K562 (cell line): ENCODE measurements around the gene CEACAM8. TPM values are rescaled to one million over a fixed set of nuclear protein-coding genes. Genes with fewer than 3 reads are reported as not detected.

Source experiments
- ATAC-seq: fragments of 200-7000 bp; cut with Tn5 transposase; 3 replicates; pipeline ENCODE4 v1.9.1; 2020; ENCODE audit warnings: moderate library complexity
- BruUV-seq: library from RNA; stranded (reverse); fragments of 400-500 nt; replicated peaks from 2 replicates; lab custom pipeline; 2021; lab: Mats Ljungman, UMichigan
- CTCF ChIA-PET: fragments of 300-600 bp; formaldehyde crosslinking; extraction: SDS; loops from one replicate; lab custom pipeline; 2021; ENCODE audit warnings: low intra/inter-chr PET ratio; lab: Yijun Ruan, JAX
- POLR2A ChIA-PET: fragments of 300-600, 350-650 bp; sonication (Branson Sonifier 250); formaldehyde crosslinking; extraction: SDS; loops from one replicate; lab custom pipeline; 2021; ENCODE audit warnings: antibody characterized with exemption, inconsistent platforms; lab: Yijun Ruan, JAX
- DNase-seq, 4 experiments: peaks; one replicate each; pipeline versions ENCODE4 v3.0.0 to v3.0.0-alpha.2; 2011 to 2018; ENCODE audit warnings: low spot score in 3 of 4, mixed read lengths in 3 of 4; ENCODE audit errors: extremely low read depth in 1 of 4
- FAIRE-seq: peaks from 2 replicates; lab custom pipeline; 2011; peaks lifted over from hg19 to GRCh38; lab: Jason Lieb, UNC
- H2AFZ ChIP-seq: 2 replicates; pipeline ENCODE4 v1.6.0; 2011; ENCODE audit warnings: low read depth, low read length, control low read depth, inconsistent platforms
- H3K27ac ChIP-seq: fragments of 200-600 bp; 3 replicates; pipeline ENCODE4 v1.8.0; 2011; ENCODE audit warnings: low read depth, mild to moderate bottlenecking, control low read depth, inconsistent platforms, low read length, moderate library complexity, mixed read lengths; ENCODE audit errors: extremely low read depth
- H3K27me3 ChIP-seq, 2 experiments: fragments of 300-600 bp in 1 of 2; 2 replicates in 1 of 2; 3 replicates in 1 of 2; pipeline versions ENCODE4 v1.6.0 to v1.8.0; 2011; ENCODE audit warnings: inconsistent platforms in 2 of 2, low read length in 2 of 2, mild to moderate bottlenecking in 1 of 2, mixed read lengths in 1 of 2, moderate library complexity in 1 of 2; ENCODE audit not compliant: control insufficient read depth in 2 of 2, insufficient read depth in 2 of 2
- H3K36me3 ChIP-seq: fragments of 300-600 bp; 3 replicates; pipeline ENCODE4 v1.8.0; 2011; ENCODE audit warnings: mild to moderate bottlenecking, low read length, inconsistent platforms; ENCODE audit not compliant: control insufficient read depth, insufficient read depth
- H3K4me1 ChIP-seq, 2 experiments: fragments of 200-600 bp in 1 of 2; replicated peaks in 1 of 2; 2 replicates in 1 of 2; 3 replicates in 1 of 2; pipeline versions ENCODE4 v1.5.1 to v1.8.0; 2011; ENCODE audit warnings: inconsistent platforms in 2 of 2, low read length in 2 of 2, mild to moderate bottlenecking in 1 of 2, mixed read lengths in 1 of 2, moderate library complexity in 1 of 2; ENCODE audit not compliant: control insufficient read depth in 2 of 2, insufficient read depth in 2 of 2
- H3K4me2 ChIP-seq: 2 replicates; pipeline ENCODE4 v1.6.1; 2011; ENCODE audit warnings: low read length, control low read depth, inconsistent platforms, mixed read lengths; ENCODE audit not compliant: insufficient read depth
- H3K4me3 ChIP-seq: fragments of 200-600 bp; sonication (generic), shearing (Covaris generic); 2 replicates; pipeline ENCODE4 v1.5.1; 2016; ENCODE audit warnings: control low read depth, inconsistent platforms
- H3K79me2 ChIP-seq: fragments of 200-600 bp; 3 replicates; pipeline ENCODE4 v1.8.0; 2011; ENCODE audit warnings: low read length, inconsistent platforms; ENCODE audit not compliant: control insufficient read depth, insufficient read depth
- H3K9ac ChIP-seq, 2 experiments: 2 replicates each; pipeline versions ENCODE4 v1.6.0 to v1.6.1; 2011; ENCODE audit warnings: low read depth in 2 of 2, low read length in 2 of 2, control low read depth in 1 of 2, inconsistent platforms in 1 of 2, mild to moderate bottlenecking in 1 of 2, mixed read lengths in 1 of 2; ENCODE audit not compliant: insufficient read depth in 1 of 2
- H3K9me1 ChIP-seq: one replicate; pipeline ENCODE4 v1.6.0; 2011; ENCODE audit warnings: inconsistent platforms, mild to moderate bottlenecking, low read length, moderate library complexity; ENCODE audit not compliant: control insufficient read depth, insufficient read depth
- H3K9me3 ChIP-seq: replicated peaks from 2 replicates; pipeline ENCODE4 v1.5.1; 2011; ENCODE audit warnings: low read depth, low read length, inconsistent platforms; ENCODE audit not compliant: control insufficient read depth, insufficient read depth
- H4K20me1 ChIP-seq: replicated peaks from 2 replicates; pipeline ENCODE4 v1.6.1; 2011; ENCODE audit warnings: low read length, inconsistent platforms, mixed read lengths; ENCODE audit not compliant: control insufficient read depth, insufficient read depth
- ARID3B ChIP-seq: fragments of 250-450 bp; sonication (Bioruptor Pico); IDR thresholded peaks from 2 replicates; pipeline ENCODE4 v1.4.0; 2020; ENCODE audit warnings: borderline replicate concordance
- CTCF ChIP-seq, 3 experiments: IDR thresholded peaks in 2 of 3; conservative IDR thresholded peaks in 1 of 3; 2 replicates each; pipeline ENCODE4 v1.5.1; 2011 to 2012; ENCODE audit warnings: low read length in 3 of 3, mild to moderate bottlenecking in 3 of 3, control low read depth in 2 of 3, improper control_type of control experiment in 1 of 3, inconsistent platforms in 1 of 3, low read depth in 1 of 3, mixed read lengths in 1 of 3, moderate library complexity in 1 of 3; ENCODE audit not compliant: insufficient read depth in 2 of 3
- PRMT5 ChIP-seq: sonication (generic); formaldehyde crosslinking; IDR thresholded peaks from 2 replicates; pipeline ENCODE4 v1.5.0; 2020; ENCODE audit warnings: missing genetic modification reagents
- SIN3B ChIP-seq: fragments of 450-650 bp; IDR thresholded peaks from 2 replicates; pipeline ENCODE4 v1.6.1; 2017; ENCODE audit warnings: low read depth, mild to moderate bottlenecking, moderate library complexity
- SUPT5H ChIP-seq: fragments of 450-650 bp; IDR thresholded peaks from 2 replicates; pipeline ENCODE4 v1.6.1; 2016
- YY1 ChIP-seq, 3 experiments: IDR thresholded peaks; 2 replicates each; pipeline ENCODE4 v1.6.1; 2011; ENCODE audit warnings: low read length in 2 of 3, mild to moderate bottlenecking in 2 of 3, moderate library complexity in 2 of 3, borderline replicate concordance in 1 of 3, control low read depth in 1 of 3, low read depth in 1 of 3; ENCODE audit not compliant: insufficient read depth in 3 of 3, insufficient replicate concordance in 2 of 3, control insufficient read depth in 1 of 3, insufficient read length in 1 of 3; ENCODE audit errors: extremely low read depth in 1 of 3
- WGBS: fragments of 100-300 bp; shearing (Covaris generic); methylation state at CpG from one replicate; pipeline ENCODE4 v1.1.6; 2016; ENCODE audit warnings: low coverage, mixed read lengths; ENCODE audit not compliant: insufficient coverage; ENCODE audit errors: missing lambda C conversion rate; 5-methylcytosine and 5-hydroxymethylcytosine counted together
- in situ Hi-C: fragments of 300-500 bp; cut with MboI; formaldehyde crosslinking; loops from 4 replicates; pipeline ENCODE4 v1.15.0; 2018; ENCODE audit warnings: inconsistent platforms, mixed read lengths
- intact Hi-C: fragments of 100-400 bp; cut with micrococcal nuclease; formaldehyde crosslinking; loops from 2 replicates; pipeline ENCODE4 v1.14.2; 2022
- polyA plus RNA-seq, 8 experiments: library from polyadenylated mRNA; depleted of rRNA in 4 of 8; stranded (reverse) in 5 of 8; unstranded in 3 of 8; fragments of >200 nt; fragmentation: Nextera tagmentation in 2 of 8; fragmentation: Illumina TruSeq in 1 of 8; extraction: Ambion mirVana in 2 of 8; extraction: Trizol in 1 of 8; gene quantifications; 2 replicates each; pipeline versions ENCODE4 v1.2.1 to v1.2.3, GENCODE V29; 2011 to 2014; ENCODE audit warnings: inconsistent platforms in 1 of 8, missing spikeins in 1 of 8
- total RNA-seq, 7 experiments: library from RNA; depleted of rRNA in 6 of 7; stranded (reverse); fragments of >200 nt in 6 of 7; fragmentation: Illumina TruSeq in 2 of 7; extraction: Trizol in 2 of 7; gene quantifications; 2 replicates each; pipeline versions ENCODE4 v1.2.1 to v1.2.3, GENCODE V29; 2011 to 2021; ENCODE audit warnings: low replicate concordance in 1 of 7
- TF ChIP-seq, protein P1 (sequence below): IDR thresholded peaks from 2 replicates; pipeline ENCODE4 v1.6.1; 2011; ENCODE audit warnings: borderline replicate concordance, low read depth, mild to moderate bottlenecking, moderate library complexity, low read length; ENCODE audit not compliant: insufficient read depth, poor library complexity, severe bottlenecking
- TF ChIP-seq, protein P2 (sequence below): fragments of 450-650 bp; formaldehyde crosslinking; conservative IDR thresholded peaks from 2 replicates; pipeline ENCODE4 v1.4.0; 2022; ENCODE audit warnings: mild to moderate bottlenecking, missing genetic modification characterization

Gene CEACAM8
- total and polyA plus RNA-seq, 9 of the 15 experiments (the other 6 are each of a cell fraction or from before 2014, with no cell fraction given), result not detected

- Histone ChIP-seq H3K27ac (no peak overlapping the region), H3K9me1 (no peaks in the 10 kb centered on the region), H2AFZ (no peak overlapping the region), H3K9me3 (no peaks in the 10 kb centered on the region), H3K9ac (no peak overlapping the region), H3K4me1 (no peaks in the 10 kb centered on the region), H3K79me2 (no peaks in the 10 kb centered on the region), H3K36me3 (no peaks in the 10 kb centered on the region), H4K20me1 (no peaks in the 10 kb centered on the region), H3K27me3 (no peaks in the 10 kb centered on the region; a peak in 1 of 5 replicates), H3K4me2 (no peak overlapping the region), H3K4me3 (no peak overlapping the region)
- 1% methylated on average over 5 of the region's 5 CpGs for WGBS
- no TSS peak for BruUV-seq
- in situ Hi-C loops (no loop called here), intact Hi-C loops (no loop called here)
- DNase-seq, result peak; percentile 43 to 63 (median 54)
- ChIA-PET POLR2A (no interaction called here), CTCF (interaction anchor here (0.6 to 0.7 kb wide), 2 partner anchors 157 to 895 kb away, joined by 3 read pairs; no protein-coding TSS in a partner anchor)
- FAIRE-seq, result peak; percentile 84
- peak; percentile 93 for ATAC-seq
- TF ChIP-seq SIN3B (no peak), SUPT5H (no peak), PRMT5 (CRISPR knock-in tag) (no peak), CTCF (IDR thresholded peaks at IDR 0.05 in 2 of 3, conservative IDR thresholded peaks at IDR 0.05 in 1 of 3; ENCODE audit: insufficient read depth in 2 of 3, low read depth in 1 of 3, low read length in 3 of 3) (peak; percentile 75 to 86 (median 84)), ARID3B (CRISPR knock-in tag) (no peak), YY1 (IDR thresholded peaks at IDR 0.05; ENCODE audit: borderline replicate concordance in 1 of 3, control insufficient read depth in 1 of 3, extremely low read depth in 1 of 3, insufficient read depth in 3 of 3, insufficient read length in 1 of 3, insufficient replicate concordance in 2 of 3, low read depth in 1 of 3, low read length in 2 of 3) (peak in 1 of 3 experiments; percentile 63)
- TF ChIP-seq, protein P1, sequence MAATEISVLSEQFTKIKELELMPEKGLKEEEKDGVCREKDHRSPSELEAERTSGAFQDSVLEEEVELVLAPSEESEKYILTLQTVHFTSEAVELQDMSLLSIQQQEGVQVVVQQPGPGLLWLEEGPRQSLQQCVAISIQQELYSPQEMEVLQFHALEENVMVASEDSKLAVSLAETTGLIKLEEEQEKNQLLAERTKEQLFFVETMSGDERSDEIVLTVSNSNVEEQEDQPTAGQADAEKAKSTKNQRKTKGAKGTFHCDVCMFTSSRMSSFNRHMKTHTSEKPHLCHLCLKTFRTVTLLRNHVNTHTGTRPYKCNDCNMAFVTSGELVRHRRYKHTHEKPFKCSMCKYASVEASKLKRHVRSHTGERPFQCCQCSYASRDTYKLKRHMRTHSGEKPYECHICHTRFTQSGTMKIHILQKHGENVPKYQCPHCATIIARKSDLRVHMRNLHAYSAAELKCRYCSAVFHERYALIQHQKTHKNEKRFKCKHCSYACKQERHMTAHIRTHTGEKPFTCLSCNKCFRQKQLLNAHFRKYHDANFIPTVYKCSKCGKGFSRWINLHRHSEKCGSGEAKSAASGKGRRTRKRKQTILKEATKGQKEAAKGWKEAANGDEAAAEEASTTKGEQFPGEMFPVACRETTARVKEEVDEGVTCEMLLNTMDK, result peak; percentile 52
- TF ChIP-seq, protein P2, sequence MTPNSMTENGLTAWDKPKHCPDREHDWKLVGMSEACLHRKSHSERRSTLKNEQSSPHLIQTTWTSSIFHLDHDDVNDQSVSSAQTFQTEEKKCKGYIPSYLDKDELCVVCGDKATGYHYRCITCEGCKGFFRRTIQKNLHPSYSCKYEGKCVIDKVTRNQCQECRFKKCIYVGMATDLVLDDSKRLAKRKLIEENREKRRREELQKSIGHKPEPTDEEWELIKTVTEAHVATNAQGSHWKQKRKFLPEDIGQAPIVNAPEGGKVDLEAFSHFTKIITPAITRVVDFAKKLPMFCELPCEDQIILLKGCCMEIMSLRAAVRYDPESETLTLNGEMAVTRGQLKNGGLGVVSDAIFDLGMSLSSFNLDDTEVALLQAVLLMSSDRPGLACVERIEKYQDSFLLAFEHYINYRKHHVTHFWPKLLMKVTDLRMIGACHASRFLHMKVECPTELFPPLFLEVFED (CRISPR knock-in tag), result no peak
Measured at GRCh38 chr19:42634409-42635232, 39.9 kb upstream of the CEACAM8 start.
